PC-3 (cell line): Measurements from ENCODE around the gene TMCC3. TPM values are rescaled to one million over a fixed set of nuclear protein-coding genes. Genes with fewer than 3 reads are reported as not detected.

ENCODE experiments used
- ATAC-seq: fragments of 200-7000 bp; cut with Tn5 transposase; 2 replicates; pipeline ENCODE4 v1.9.1; 2020; ENCODE audit warnings: mild to moderate bottlenecking, moderate library complexity
- BruUV-seq: library from RNA; stranded (reverse); fragments of 400-500 nt; replicated peaks from 2 replicates; lab custom pipeline; 2021; lab: Mats Ljungman, UMichigan
- CTCF ChIA-PET: fragments of 300-600 bp; sonication (Branson Sonifier 250); formaldehyde crosslinking; loops from one replicate; lab custom pipeline; 2022; ENCODE audit warnings: antibody characterized with exemption; lab: Charles Lee
- POLR2A ChIA-PET: fragments of 300-600 bp; sonication (Branson Sonifier 250); formaldehyde crosslinking; loops from one replicate; lab custom pipeline; 2022; ENCODE audit warnings: antibody characterized with exemption; ENCODE audit not compliant: unreplicated experiment; lab: Charles Lee
- DNase-seq: peaks from one replicate; pipeline ENCODE4 v3.0.0-alpha.2; 2015
- H2AFZ ChIP-seq: fragments of 300-600 bp; sonication (generic); 2 replicates; pipeline ENCODE4 v1.6.0; 2016; ENCODE audit warnings: antibody characterized with exemption, low read length
- H3F3A ChIP-seq: fragments of 300-600 bp; sonication (generic); one replicate; pipeline ENCODE4 v1.6.0; 2017; ENCODE audit warnings: antibody characterized with exemption, low read length, control low read depth, mild to moderate bottlenecking; ENCODE audit not compliant: unreplicated experiment
- H3K27ac ChIP-seq: fragments of 300-600 bp; sonication (generic); 2 replicates; pipeline ENCODE4 v1.5.1; 2016; ENCODE audit warnings: mild to moderate bottlenecking, low read length
- H3K27me3 ChIP-seq: fragments of 300-600 bp; sonication (generic); 2 replicates; pipeline ENCODE4 v1.6.1; 2016; ENCODE audit warnings: low read length, mixed read lengths
- H3K36me3 ChIP-seq: fragments of 300-600 bp; sonication (generic); 2 replicates; pipeline ENCODE4 v1.6.1; 2016; ENCODE audit warnings: low read depth, mixed run types, low read length, mixed read lengths
- H3K4me1 ChIP-seq: fragments of 300-600 bp; sonication (generic); 2 replicates; pipeline ENCODE4 v1.5.1; 2016; ENCODE audit warnings: low read length; ENCODE audit not compliant: insufficient read depth
- H3K4me2 ChIP-seq: fragments of 300-600 bp; sonication (generic); 2 replicates; pipeline ENCODE4 v1.6.0; 2016; ENCODE audit warnings: low read length
- H3K4me3 ChIP-seq: fragments of 300-600 bp; sonication (generic); 2 replicates; pipeline ENCODE4 v1.5.1; 2016; ENCODE audit warnings: mild to moderate bottlenecking, low read length, mixed read lengths
- H3K79me2 ChIP-seq: fragments of 300-600 bp; sonication (generic); 2 replicates; pipeline ENCODE4 v1.6.1; 2017; ENCODE audit warnings: low read length, mixed read lengths
- H3K9ac ChIP-seq: fragments of 300-600 bp; sonication (generic); 2 replicates; pipeline ENCODE4 v1.6.0; 2016; ENCODE audit warnings: mild to moderate bottlenecking, low read length
- H3K9me2 ChIP-seq: fragments of 300-600 bp; sonication (generic); replicated peaks from 2 replicates; pipeline ENCODE4 v1.6.1; 2016; ENCODE audit warnings: mixed run types, low read length, mixed read lengths
- H3K9me3 ChIP-seq: fragments of 300-600 bp; sonication (generic); 2 replicates; pipeline ENCODE4 v1.6.1; 2016; ENCODE audit warnings: low read length, mixed read lengths
- H4K20me1 ChIP-seq: fragments of 300-600 bp; sonication (generic); 2 replicates; pipeline ENCODE4 v1.6.1; 2016; ENCODE audit warnings: low read length, mixed read lengths
- CTCF ChIP-seq: fragments of 300-600 bp; sonication (generic); conservative IDR thresholded peaks from 2 replicates; pipeline ENCODE4 v1.5.1; 2017; ENCODE audit warnings: antibody characterized with exemption, low read depth, mild to moderate bottlenecking, low read length
- EZH2 ChIP-seq: fragments of 300-600 bp; sonication (generic); IDR thresholded peaks from one replicate; pipeline ENCODE4 v1.6.1; 2017; ENCODE audit warnings: antibody characterized with exemption, mild to moderate bottlenecking, low read length; ENCODE audit not compliant: unreplicated experiment
- EZH2phosphoT487 ChIP-seq: fragments of 300-600 bp; sonication (generic); IDR thresholded peaks from 2 replicates; pipeline ENCODE4 v1.6.1; 2018; ENCODE audit warnings: mild to moderate bottlenecking, antibody characterized with exemption, low read length, borderline replicate concordance
- intact Hi-C: fragments of 100-400 bp; cut with micrococcal nuclease; formaldehyde crosslinking; loops from 2 replicates; pipeline ENCODE4 v1.9.0; 2023
- total RNA-seq: library from RNA; depleted of rRNA; stranded (reverse); fragments of >200 nt; gene quantifications from 2 replicates; pipeline ENCODE4 v1.2.3, GENCODE V29; 2014

TMCC3 gene
- total RNA-seq, 1 experiment from 2014 or later = 6.5 TPM

- Histone ChIP-seq H3F3A (no peaks in the 10 kb centered on the region), H3K27ac (no peak overlapping the region), H3K4me2 (no peak overlapping the region), H3K79me2 (no peaks in the 10 kb centered on the region), H4K20me1 (no peaks in the 10 kb centered on the region), H3K4me3 (no peak overlapping the region), H3K27me3 (no peaks in the 10 kb centered on the region), H3K9me3 (no peaks in the 10 kb centered on the region), H2AFZ (no peak overlapping the region), H3K36me3 (no peaks in the 10 kb centered on the region), H3K9ac (no peak overlapping the region), H3K4me1 (no peaks in the 10 kb centered on the region), H3K9me2 (no peaks in the 10 kb centered on the region)
- POLR2A ChIA-PET = no interaction called here
- CTCF ChIA-PET = no interaction called here
- intact Hi-C loops = no loop called here
- BruUV-seq = no TSS peak
- TF ChIP-seq CTCF (no peak), EZH2phosphoT487 (no peak), EZH2 (no peak)
- ATAC-seq (no peak), DNase-seq (no peak)
Observed at GRCh38 chr12:94659346-94659930, 9.1 kb upstream of the TMCC3 start.

DNA sequence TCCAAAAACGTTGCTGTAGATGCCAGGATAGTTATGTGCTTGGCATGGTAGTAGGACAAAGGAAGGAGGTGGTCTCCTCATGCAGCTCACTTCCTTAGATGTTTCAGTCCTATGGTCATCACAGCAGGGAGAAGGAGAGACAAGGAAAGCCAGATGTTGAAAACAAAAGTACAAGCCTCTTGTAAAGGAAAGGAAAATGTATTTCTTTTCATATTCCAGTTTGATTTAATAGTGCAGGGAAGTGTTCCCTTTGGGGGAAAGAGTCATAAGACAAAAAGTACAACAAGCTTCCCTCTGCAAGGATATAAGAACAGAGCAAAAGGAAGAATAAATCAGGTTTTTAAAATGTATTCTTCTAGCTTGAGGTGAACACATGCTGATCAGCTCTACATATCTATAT lies 8.6 kb upstream of the TMCC3 start:
- Histone ChIP-seq H2AFZ (no peak overlapping the region), H3K27me3 (no peaks in the 10 kb centered on the region), H3K4me2 (no peak overlapping the region), H3K9me2 (no peaks in the 10 kb centered on the region), H3K27ac (no peak overlapping the region), H3K9me3 (no peaks in the 10 kb centered on the region), H3K4me1 (no peaks in the 10 kb centered on the region), H3F3A (no peaks in the 10 kb centered on the region), H3K36me3 (no peaks in the 10 kb centered on the region), H4K20me1 (no peaks in the 10 kb centered on the region), H3K4me3 (no peak overlapping the region), H3K9ac (no peak overlapping the region), H3K79me2 (no peaks in the 10 kb centered on the region)
- TF ChIP-seq CTCF (no peak), EZH2 (no peak), EZH2phosphoT487 (no peak)
- no TSS peak for BruUV-seq
- intact Hi-C loops = no loop called here
- no peak for ATAC-seq
- ChIA-PET CTCF (no interaction called here), POLR2A (no interaction called here)
- no peak for DNase-seq

DNA sequence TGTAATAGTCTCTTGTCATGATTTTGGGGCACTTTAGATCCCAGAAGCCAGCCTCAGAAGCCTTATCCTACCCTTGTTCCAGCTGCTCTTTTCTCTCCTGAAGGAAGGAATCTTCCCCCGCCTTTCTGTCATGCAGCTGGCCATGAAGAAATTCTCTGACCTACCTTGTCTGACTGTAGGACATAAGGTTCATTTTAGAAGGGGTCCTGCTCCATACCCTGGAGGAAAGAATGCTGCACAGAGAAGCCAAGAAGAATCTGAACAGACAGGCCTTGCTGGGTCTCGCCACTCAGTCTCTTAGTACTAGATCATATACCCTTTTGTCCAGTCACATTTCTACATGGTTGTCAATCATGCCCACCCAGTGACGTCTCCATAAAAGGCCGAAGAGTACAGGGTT lies 6.2 kb upstream of the TMCC3 start:
- intact Hi-C loops = no loop called here
- Histone ChIP-seq H3K9me3 (no peaks in the 10 kb centered on the region), H3K36me3 (no peaks in the 10 kb centered on the region), H3K27ac (no peak overlapping the region), H3K27me3 (no peaks in the 10 kb centered on the region), H2AFZ (no peak overlapping the region), H3K79me2 (no peaks in the 10 kb centered on the region), H4K20me1 (no peaks in the 10 kb centered on the region), H3K9me2 (no peaks in the 10 kb centered on the region), H3K4me1 (no peaks in the 10 kb centered on the region), H3K4me3 (no peak overlapping the region), H3K9ac (no peak overlapping the region), H3F3A (no peaks in the 10 kb centered on the region), H3K4me2 (no peak overlapping the region)
- DNase-seq (no peak), ATAC-seq (no peak)
- ChIA-PET POLR2A (no interaction called here), CTCF (no interaction called here)
- BruUV-seq = no TSS peak
- TF ChIP-seq CTCF (no peak), EZH2phosphoT487 (no peak), EZH2 (no peak)
